ENCODE results near the gene ZNF519.

ZNF519 gene

DNA sequence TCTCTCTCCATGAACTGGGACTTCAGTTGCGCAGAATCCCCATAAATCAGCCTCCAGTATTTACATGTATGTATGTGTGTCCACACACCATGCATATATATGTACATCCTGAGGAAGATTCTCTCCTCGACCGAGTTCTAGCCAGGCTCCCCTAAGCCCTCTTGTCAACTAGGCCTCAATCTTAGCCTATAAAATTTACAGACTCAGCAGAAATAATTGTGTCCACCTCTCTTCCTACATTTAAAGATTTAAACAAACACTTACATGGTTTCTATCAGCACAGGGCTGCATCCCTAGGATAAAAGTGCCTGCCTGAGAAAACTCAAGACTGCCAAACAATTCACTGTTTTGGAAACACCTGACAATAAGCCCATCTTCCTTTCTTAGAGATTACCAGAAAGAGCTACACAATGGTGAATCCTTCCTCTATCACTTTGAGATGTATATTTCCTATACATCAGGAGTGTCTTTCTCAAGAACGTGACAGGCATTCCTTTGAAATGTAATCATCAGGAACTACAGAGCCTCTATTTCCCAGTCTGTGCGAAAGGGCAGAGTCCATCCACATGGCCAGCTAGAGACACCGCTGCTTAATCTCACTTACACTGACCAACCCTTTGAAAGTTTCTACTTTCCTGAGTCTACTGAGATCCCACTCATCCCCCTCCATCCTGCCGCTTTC is 39.5 kb downstream of the ZNF519 start:
- no peak for FAIRE-seq

DNA sequence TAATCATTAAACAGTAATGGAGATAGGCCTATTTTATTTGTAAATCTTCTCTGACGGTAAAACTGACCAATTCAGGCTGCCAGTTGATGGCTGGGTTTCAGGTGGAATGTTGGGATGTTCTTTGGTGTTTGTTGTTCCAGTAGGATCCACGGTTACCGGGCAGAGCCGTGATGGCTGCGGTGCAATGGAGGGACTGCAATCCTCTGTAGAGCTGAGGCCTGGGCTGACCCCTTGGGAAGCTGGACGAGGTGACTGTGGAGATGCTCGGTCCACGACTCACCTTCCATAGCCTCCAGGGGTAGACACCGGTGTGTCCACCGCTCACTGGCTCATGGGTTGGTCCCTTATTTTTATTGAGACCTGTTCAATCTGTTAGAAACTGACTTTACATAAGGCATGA is 42.5 kb downstream of the ZNF519 start:
- no peak for FAIRE-seq

- FAIRE-seq, result no peak
These were observed 43.0 kb downstream of the ZNF519 start for GRCh38 chr18:14089191-14089590.

DNA sequence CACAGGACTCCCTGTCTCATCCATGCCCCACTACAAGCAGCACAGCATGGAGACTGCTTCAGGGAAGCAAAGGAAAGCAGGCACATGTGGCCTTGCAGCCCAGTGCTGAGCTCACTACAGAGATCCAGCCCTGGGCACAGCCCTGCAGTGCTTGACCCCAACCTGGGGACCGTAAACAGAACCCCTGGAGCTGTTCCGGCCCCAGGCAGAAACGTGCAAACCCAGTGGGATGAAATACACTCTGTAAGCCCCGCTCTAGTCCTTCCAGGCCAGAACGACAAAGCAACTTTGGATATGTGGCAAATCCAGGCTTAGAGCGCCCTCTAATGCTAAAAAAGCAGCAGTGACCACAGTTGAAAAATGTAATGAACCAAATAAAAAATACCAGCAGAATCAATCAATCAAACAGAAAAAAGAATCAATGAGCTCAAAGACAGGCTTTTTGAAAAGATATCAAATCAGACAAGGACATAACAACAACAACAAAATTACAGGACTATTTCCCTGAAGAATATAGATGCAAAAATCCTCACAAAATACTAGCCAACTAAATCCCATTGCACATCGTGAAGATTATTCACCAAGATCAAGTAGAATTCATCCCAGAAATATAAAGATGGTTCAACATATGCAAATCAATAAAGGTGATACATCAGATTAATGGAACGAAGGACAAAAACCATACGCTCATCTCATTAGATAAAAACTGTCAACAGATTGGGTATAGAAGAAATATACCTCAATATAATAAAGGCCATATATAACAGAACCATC is 45.6 kb downstream of the ZNF519 start:
- no peak for FAIRE-seq

GRCh38 chr18:14085770-14086457 is 46.3 kb downstream of the ZNF519 start:
- FAIRE-seq, result no peak

- FAIRE-seq, result no peak
These were observed 57.0 kb downstream of the ZNF519 start for GRCh38 chr18:14075196-14075595.

DNA sequence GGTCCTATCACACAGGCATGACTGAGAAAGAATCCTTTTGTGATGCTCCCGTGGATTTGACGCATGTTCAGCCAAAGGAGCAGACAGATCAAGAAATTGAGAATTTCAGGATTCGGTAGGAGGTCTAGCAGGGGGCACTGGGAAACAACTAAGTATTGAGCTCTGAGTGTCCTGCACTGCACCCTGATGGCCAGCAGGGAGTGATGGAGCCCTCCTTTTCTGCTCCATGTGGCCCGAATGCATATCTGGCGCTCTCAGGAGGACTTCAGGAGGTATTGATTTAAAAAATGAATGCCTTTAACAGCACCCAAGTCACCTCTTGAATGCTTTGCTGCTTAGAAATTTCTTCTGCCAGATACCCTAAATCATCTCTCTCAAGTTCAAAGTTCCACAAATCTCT is 58.0 kb downstream of the ZNF519 start:
- no peak for FAIRE-seq

GRCh38 chr18:14053661-14054060 is 78.6 kb downstream of the ZNF519 start:
- FAIRE-seq, result no peak

All from TTC549 (cell line).